ENCODE data around the gene ATM.
"Not testable (repeated sequence)": the region's sequence is repeated elsewhere in the genome, so short reads cannot be mapped to it uniquely, and the experiment has no call there.

ATM gene

GRCh38 chr11:108221911-108222573, 825 bp upstream of the ATM start:
- no peak for DNase-seq (ENCODE audit: low spot score)

- DNase-seq (ENCODE audit: low spot score) = no peak
Measured at GRCh38 chr11:108223348-108224149, 682 bp downstream of the ATM start.

- no peak for DNase-seq (ENCODE audit: low spot score)
Measured at GRCh38 chr11:108224366-108224765, 1.5 kb downstream of the ATM start.

GRCh38 chr11:108224911-108225786, 2.3 kb downstream of the ATM start:
- no peak for DNase-seq (ENCODE audit: low spot score)

- no peak for DNase-seq (ENCODE audit: low spot score)
Measured at GRCh38 chr11:108226036-108226435, 3.2 kb downstream of the ATM start.

- DNase-seq (ENCODE audit: low spot score) = no peak
Measured at GRCh38 chr11:108228251-108228650, 5.4 kb downstream of the ATM start.

GRCh38 chr11:108233277-108233945, 10.5 kb downstream of the ATM start:
- DNase-seq (ENCODE audit: low spot score) = no peak

GRCh38 chr11:108235192-108235591, 12.3 kb downstream of the ATM start:
- DNase-seq (ENCODE audit: low spot score) = no peak

- DNase-seq (ENCODE audit: low spot score) = no peak
Measured at GRCh38 chr11:108235633-108236032, 12.8 kb downstream of the ATM start.

- DNase-seq (ENCODE audit: low spot score) = no peak
Measured at GRCh38 chr11:108237058-108237481, 14.2 kb downstream of the ATM start.

GRCh38 chr11:108239076-108239475, 16.2 kb downstream of the ATM start:
- no peak for DNase-seq (ENCODE audit: low spot score)

GRCh38 chr11:108241330-108242037, 18.6 kb downstream of the ATM start:
- no peak for DNase-seq (ENCODE audit: low spot score)

GRCh38 chr11:108242422-108242821, 19.6 kb downstream of the ATM start:
- no peak for DNase-seq (ENCODE audit: low spot score)

GRCh38 chr11:108246308-108246707, 23.4 kb downstream of the ATM start:
- no peak for DNase-seq (ENCODE audit: low spot score)

- no peak for DNase-seq (ENCODE audit: low spot score)
Measured at GRCh38 chr11:108246885-108247284, 24.0 kb downstream of the ATM start.

GRCh38 chr11:108253176-108253575, 30.3 kb downstream of the ATM start:
- DNase-seq (ENCODE audit: low spot score) = no peak

- no peak for DNase-seq (ENCODE audit: low spot score)
Measured at GRCh38 chr11:108269583-108269982, 46.7 kb downstream of the ATM start.

- not testable (repeated sequence) for DNase-seq (ENCODE audit: low spot score)
Measured at GRCh38 chr11:108276985-108277616, 54.2 kb downstream of the ATM start.

GRCh38 chr11:108278546-108278945, 55.7 kb downstream of the ATM start:
- no peak for DNase-seq (ENCODE audit: low spot score)

GRCh38 chr11:108278954-108279353, 56.1 kb downstream of the ATM start:
- DNase-seq (ENCODE audit: low spot score) = no peak

GRCh38 chr11:108286370-108286769, 63.5 kb downstream of the ATM start:
- DNase-seq (ENCODE audit: low spot score) = no peak
